Parathyroid adenoma (tissue), 2 donors: Measurements from ENCODE around the gene MFAP4.

Experiments
- H2AFZ ChIP-seq: fragments of 300-600 bp; sonication (generic); one replicate; pipeline ENCODE4 v1.7.0; 2017; ENCODE audit warnings: antibody characterized with exemption, mild to moderate bottlenecking
- H3K27ac ChIP-seq: fragments of 300-600 bp; sonication (generic); one replicate; pipeline ENCODE4 v1.7.0; 2017
- H3K27me3 ChIP-seq: fragments of 300-600 bp; sonication (generic); one replicate; pipeline ENCODE4 v1.7.0; 2017; ENCODE audit warnings: low read length; ENCODE audit not compliant: control insufficient read depth, insufficient read depth
- H3K36me3 ChIP-seq: fragments of 300-600 bp; sonication (generic); one replicate; pipeline ENCODE4 v1.7.0; 2017; ENCODE audit warnings: low read length; ENCODE audit not compliant: control insufficient read depth, insufficient read depth
- H3K4me1 ChIP-seq: fragments of 300-600 bp; sonication (generic); one replicate; pipeline ENCODE4 v1.7.0; 2017; ENCODE audit warnings: control low read depth
- H3K4me2 ChIP-seq: fragments of 300-600 bp; sonication (generic); one replicate; pipeline ENCODE4 v1.7.0; 2017; ENCODE audit warnings: low read length
- H3K4me3 ChIP-seq: fragments of 300-600 bp; sonication (generic); one replicate; pipeline ENCODE4 v1.7.0; 2017; ENCODE audit warnings: low read depth, low read length
- H3K79me2 ChIP-seq: fragments of 300-600 bp; sonication (generic); one replicate; pipeline ENCODE4 v1.7.0; 2017; ENCODE audit warnings: control low read depth
- H3K9ac ChIP-seq: fragments of 300-600 bp; sonication (generic); one replicate; pipeline ENCODE4 v1.7.0; 2017; ENCODE audit warnings: mild to moderate bottlenecking
- H3K9me3 ChIP-seq: fragments of 300-600 bp; sonication (generic); one replicate; pipeline ENCODE4 v1.7.0; 2017; ENCODE audit warnings: low read length; ENCODE audit not compliant: control insufficient read depth
- TF ChIP-seq, protein P1 (sequence below): fragments of 300-600 bp; sonication (generic); IDR thresholded peaks from one replicate; pipeline ENCODE4 v1.7.0; 2017; ENCODE audit warnings: antibody characterized with exemption, mild to moderate bottlenecking
- donor health status: primary hyperparathyroidism.

MFAP4 gene

DNA sequence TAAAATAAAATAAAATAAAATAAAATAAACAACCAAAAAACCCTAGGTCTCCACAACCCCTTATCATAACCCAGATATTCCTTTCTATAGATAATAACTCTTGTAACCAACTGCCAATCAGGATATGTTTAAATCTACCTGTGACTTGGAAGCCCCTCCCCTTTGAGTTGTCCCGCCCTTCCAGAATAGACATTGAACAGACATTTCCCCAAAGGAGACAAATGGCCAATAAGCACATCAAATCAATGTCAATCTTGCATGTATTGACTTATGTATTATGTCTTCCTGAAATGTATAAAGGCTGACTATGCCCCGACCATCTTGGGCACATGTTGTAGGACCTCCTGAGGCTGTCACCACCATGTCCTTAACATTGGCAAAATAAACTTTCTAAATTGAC lies 10.2 kb downstream of the MFAP4 start:
- Histone ChIP-seq H3K4me1 (peaks cover 7% of the 10 kb centered on the region), H3K36me3 (no peaks in the 10 kb centered on the region), H3K4me2 (peak overlapping the region; percentile 69), H3K9me3 (no peaks in the 10 kb centered on the region), H3K79me2 (peaks cover 2% of the 10 kb centered on the region), H2AFZ (peak overlapping the region; percentile 92), H3K9ac (peak overlapping the region; percentile 70), H3K4me3 (peak overlapping the region; percentile 90), H3K27ac (peak overlapping the region; percentile 93), H3K27me3 (no peaks in the 10 kb centered on the region)
- TF ChIP-seq, protein P1, sequence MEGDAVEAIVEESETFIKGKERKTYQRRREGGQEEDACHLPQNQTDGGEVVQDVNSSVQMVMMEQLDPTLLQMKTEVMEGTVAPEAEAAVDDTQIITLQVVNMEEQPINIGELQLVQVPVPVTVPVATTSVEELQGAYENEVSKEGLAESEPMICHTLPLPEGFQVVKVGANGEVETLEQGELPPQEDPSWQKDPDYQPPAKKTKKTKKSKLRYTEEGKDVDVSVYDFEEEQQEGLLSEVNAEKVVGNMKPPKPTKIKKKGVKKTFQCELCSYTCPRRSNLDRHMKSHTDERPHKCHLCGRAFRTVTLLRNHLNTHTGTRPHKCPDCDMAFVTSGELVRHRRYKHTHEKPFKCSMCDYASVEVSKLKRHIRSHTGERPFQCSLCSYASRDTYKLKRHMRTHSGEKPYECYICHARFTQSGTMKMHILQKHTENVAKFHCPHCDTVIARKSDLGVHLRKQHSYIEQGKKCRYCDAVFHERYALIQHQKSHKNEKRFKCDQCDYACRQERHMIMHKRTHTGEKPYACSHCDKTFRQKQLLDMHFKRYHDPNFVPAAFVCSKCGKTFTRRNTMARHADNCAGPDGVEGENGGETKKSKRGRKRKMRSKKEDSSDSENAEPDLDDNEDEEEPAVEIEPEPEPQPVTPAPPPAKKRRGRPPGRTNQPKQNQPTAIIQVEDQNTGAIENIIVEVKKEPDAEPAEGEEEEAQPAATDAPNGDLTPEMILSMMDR, result no peak

DNA sequence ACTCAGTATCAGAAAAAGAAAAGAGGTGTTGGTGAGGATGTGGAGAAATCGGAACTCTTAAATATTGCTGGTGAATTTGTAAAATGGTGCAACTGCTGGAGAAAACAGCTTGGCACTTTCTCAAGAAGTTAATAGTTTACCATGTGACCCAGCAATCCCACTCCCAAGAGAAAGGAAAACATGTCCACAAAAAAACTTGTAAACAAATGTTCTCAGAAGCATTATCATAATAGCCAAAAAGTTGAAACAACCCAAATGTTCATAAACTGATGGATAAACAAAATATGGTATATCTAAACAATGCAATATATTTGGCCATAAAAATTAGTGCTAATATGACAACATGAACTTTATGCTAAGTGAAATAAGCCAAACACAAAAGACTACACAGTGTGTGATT lies 11.3 kb downstream of the MFAP4 start:
- TF ChIP-seq, protein P1, result no peak
- no peaks in the 10 kb centered on the region for H3K9me3 ChIP-seq
- no peak overlapping the region for H3K27ac ChIP-seq
- no peak overlapping the region for H3K4me3 ChIP-seq
- peaks cover 2% of the 10 kb centered on the region for H3K79me2 ChIP-seq
- H3K9ac ChIP-seq, result no peak overlapping the region
- H2AFZ ChIP-seq, result no peak overlapping the region
- no peaks in the 10 kb centered on the region for H3K27me3 ChIP-seq
- H3K36me3 ChIP-seq, result no peaks in the 10 kb centered on the region
- H3K4me1 ChIP-seq, result peaks cover 7% of the 10 kb centered on the region
- no peak overlapping the region for H3K4me2 ChIP-seq

DNA sequence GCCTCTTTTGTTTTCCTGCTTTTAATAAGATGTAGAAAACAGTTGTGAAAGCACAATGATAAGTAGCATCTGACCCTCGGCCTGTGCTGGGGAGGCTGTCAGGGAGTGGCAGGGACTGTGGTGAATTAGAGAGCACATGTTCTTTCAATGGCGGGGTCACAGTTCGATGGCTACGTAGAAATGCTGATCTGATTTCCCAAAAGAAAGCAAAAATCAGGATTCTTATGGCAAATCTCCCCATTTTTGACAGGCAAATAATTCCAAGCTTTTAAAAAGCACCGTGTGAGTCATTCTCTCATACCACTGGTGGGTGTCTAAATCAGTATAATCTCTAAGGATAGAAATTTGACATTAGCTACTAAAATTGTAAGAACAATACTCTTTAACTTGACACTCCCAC lies 12.9 kb downstream of the MFAP4 start:
- Histone ChIP-seq H3K79me2 (peaks cover 2% of the 10 kb centered on the region), H3K9ac (no peak overlapping the region), H3K4me2 (no peak overlapping the region), H3K4me1 (peaks cover 3% of the 10 kb centered on the region), H3K36me3 (no peaks in the 10 kb centered on the region), H2AFZ (no peak overlapping the region), H3K4me3 (no peak overlapping the region), H3K27me3 (no peaks in the 10 kb centered on the region), H3K27ac (no peak overlapping the region), H3K9me3 (no peaks in the 10 kb centered on the region)
- TF ChIP-seq, protein P1, result no peak

DNA sequence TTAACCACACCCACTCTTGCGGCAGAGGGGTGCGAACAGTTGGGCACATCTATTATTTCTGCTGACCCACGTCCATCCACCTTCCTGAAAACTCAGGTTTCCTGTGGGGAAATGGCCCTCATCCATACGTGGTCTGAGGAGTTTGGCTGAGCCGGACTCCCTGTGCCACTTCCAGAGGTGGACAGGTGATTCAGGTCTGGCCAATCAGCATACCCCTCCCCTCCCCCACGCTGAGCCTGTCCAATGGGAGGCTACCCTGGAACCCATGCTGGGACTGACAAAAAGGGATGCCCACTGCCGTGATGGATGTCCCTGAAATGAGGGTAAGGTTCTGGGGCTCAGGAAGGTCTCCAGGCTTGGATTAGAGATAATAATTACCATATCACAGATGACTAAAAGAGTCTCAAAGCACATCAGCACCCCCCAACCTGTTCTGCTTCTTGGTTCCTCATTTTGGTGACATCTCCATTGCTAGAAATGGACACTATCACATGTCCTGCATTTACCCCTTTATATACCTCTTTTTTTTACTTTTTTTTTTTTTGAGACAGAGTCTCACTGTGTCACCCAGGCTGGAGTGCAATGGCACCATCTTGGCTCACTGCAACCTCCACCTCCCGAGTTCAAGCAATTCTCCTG lies 14.0 kb downstream of the MFAP4 start:
- Histone ChIP-seq H3K79me2 (peaks cover 2% of the 10 kb centered on the region), H3K9ac (no peak overlapping the region), H3K4me2 (no peak overlapping the region)

More for the DNA sequence above, 14.0 kb downstream of the MFAP4 start:
- Histone ChIP-seq H3K4me1 (peaks cover 2% of the 10 kb centered on the region), H3K36me3 (no peaks in the 10 kb centered on the region), H3K27me3 (no peaks in the 10 kb centered on the region), H3K4me3 (no peak overlapping the region), H3K27ac (no peak overlapping the region), H3K9me3 (no peaks in the 10 kb centered on the region), H2AFZ (no peak overlapping the region)
- TF ChIP-seq, protein P1, result no peak
